IPS DF 4.7 (cell line): ENCODE measurements around the gene ZC3H8.
A peak's percentile ranks its signal among the peaks of the same experiment; 100 is the strongest.
"Not testable (repeated sequence)": the region's sequence is repeated elsewhere in the genome, so short reads cannot be mapped to it uniquely, and the experiment has no call there.

ENCODE experiments used
- DNase-seq: peaks from one replicate; pipeline ENCODE4 v3.0.0-alpha.2; 2013; ENCODE audit warnings: low spot score; ENCODE audit errors: extremely low read depth

Gene ZC3H8

GRCh38 chr2:112254466-112255240 is at the start of gene ZC3H8:
Gene ZC3H8, minus strand, starts transcription at chr2:112255042. Its CDS starts 61 bp downstream, at chr2:112254981.
- peak; percentile 74 for DNase-seq

- no peak for DNase-seq
Observed at GRCh38 chr2:112304298-112304941, 49.6 kb upstream of the ZC3H8 start.

GRCh38 chr2:112301973-112302372 is 47.1 kb upstream of the ZC3H8 start:
- DNase-seq, result no peak

- DNase-seq, result no peak
Observed at GRCh38 chr2:112301171-112301584, 46.3 kb upstream of the ZC3H8 start.

- DNase-seq, result no peak
Observed at GRCh38 chr2:112296407-112296806, 41.6 kb upstream of the ZC3H8 start.

- DNase-seq, result no peak
Observed at GRCh38 chr2:112295407-112296078, 40.7 kb upstream of the ZC3H8 start.

GRCh38 chr2:112293636-112294401 is 39.0 kb upstream of the ZC3H8 start:
- no peak for DNase-seq

GRCh38 chr2:112290648-112291047 is 35.8 kb upstream of the ZC3H8 start:
- DNase-seq, result no peak

- no peak for DNase-seq
Observed at GRCh38 chr2:112290088-112290487, 35.2 kb upstream of the ZC3H8 start.

- not testable (repeated sequence) for DNase-seq
Observed at GRCh38 chr2:112283535-112283934, 28.7 kb upstream of the ZC3H8 start.

GRCh38 chr2:112282066-112282465 is 27.2 kb upstream of the ZC3H8 start:
- not testable (repeated sequence) for DNase-seq

GRCh38 chr2:112277596-112278220 is 22.9 kb upstream of the ZC3H8 start:
- DNase-seq, result no peak

- no peak for DNase-seq
Observed at GRCh38 chr2:112276954-112277353, 22.1 kb upstream of the ZC3H8 start.

- DNase-seq, result no peak
Observed at GRCh38 chr2:112275887-112276773, 21.3 kb upstream of the ZC3H8 start.

GRCh38 chr2:112275311-112275886 is 20.6 kb upstream of the ZC3H8 start, which contains the start of gene ZC3H6:
Gene ZC3H6, plus strand, starts transcription at chr2:112275597. Its CDS starts 398 bp downstream, at chr2:112275995.
- peak; percentile 76 for DNase-seq

- no peak for DNase-seq
Observed at GRCh38 chr2:112273349-112273748, 18.5 kb upstream of the ZC3H8 start.

GRCh38 chr2:112272669-112273068 is 17.8 kb upstream of the ZC3H8 start:
- no peak for DNase-seq

GRCh38 chr2:112268547-112268946 is 13.7 kb upstream of the ZC3H8 start:
- DNase-seq, result no peak

GRCh38 chr2:112262876-112263275 is 8.0 kb upstream of the ZC3H8 start:
- DNase-seq, result no peak

GRCh38 chr2:112260295-112260625 is 5.4 kb upstream of the ZC3H8 start:
- no peak for DNase-seq
